ENCODE data around the gene BNC1.
A peak's percentile ranks its signal among the peaks of the same experiment; 100 is the strongest.

Gene BNC1, protein sequence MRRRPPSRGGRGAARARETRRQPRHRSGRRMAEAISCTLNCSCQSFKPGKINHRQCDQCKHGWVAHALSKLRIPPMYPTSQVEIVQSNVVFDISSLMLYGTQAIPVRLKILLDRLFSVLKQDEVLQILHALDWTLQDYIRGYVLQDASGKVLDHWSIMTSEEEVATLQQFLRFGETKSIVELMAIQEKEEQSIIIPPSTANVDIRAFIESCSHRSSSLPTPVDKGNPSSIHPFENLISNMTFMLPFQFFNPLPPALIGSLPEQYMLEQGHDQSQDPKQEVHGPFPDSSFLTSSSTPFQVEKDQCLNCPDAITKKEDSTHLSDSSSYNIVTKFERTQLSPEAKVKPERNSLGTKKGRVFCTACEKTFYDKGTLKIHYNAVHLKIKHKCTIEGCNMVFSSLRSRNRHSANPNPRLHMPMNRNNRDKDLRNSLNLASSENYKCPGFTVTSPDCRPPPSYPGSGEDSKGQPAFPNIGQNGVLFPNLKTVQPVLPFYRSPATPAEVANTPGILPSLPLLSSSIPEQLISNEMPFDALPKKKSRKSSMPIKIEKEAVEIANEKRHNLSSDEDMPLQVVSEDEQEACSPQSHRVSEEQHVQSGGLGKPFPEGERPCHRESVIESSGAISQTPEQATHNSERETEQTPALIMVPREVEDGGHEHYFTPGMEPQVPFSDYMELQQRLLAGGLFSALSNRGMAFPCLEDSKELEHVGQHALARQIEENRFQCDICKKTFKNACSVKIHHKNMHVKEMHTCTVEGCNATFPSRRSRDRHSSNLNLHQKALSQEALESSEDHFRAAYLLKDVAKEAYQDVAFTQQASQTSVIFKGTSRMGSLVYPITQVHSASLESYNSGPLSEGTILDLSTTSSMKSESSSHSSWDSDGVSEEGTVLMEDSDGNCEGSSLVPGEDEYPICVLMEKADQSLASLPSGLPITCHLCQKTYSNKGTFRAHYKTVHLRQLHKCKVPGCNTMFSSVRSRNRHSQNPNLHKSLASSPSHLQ
- total RNA-seq, result 0 to 0.07 (median 0) reads per million in 9 experiments

DNA sequence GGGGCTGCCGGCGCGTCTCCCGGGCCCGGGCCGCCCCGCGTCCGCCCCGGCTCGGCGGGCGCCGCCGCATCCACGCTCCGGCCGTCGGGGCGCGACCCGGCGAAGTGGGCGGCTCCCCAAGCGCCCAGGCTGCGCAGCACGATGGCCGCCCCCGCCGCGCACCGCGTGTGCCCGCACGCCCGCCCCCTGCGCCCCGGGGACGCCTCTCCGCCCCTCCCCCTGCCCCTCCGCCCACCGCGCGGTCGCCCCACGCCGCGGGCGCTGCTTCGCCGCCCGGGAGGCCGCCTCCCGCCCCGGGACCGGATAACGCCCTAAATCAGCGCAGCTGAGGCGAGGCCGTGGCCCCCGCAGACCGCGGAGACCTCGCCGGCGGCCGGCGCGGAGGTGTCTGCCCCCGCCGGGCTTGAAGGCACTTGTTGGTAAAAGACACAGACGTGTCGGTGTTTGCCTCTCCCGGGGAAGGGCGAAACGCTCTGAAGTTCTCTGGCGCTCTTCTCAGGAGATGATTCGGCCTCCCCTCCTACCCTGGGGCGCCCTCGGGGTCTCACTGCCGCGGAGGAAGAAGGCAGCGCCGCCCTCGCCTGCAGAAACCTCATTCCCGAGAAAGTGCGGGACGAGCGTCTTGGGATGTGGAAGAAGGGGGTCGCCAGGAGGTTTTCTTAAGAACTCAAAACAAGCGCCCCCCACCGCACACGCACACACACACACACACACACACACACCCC lies at the start of gene BNC1:
BNC1 (minus strand) TSS at position 106 of the 725 bp plus-strand sequence; CDS start at position 70, 36 bp downstream.
- Mint-ChIP-seq H3K27me3 (peaks cover 52 to 86% of the 10 kb centered on the region in 2 donors), H3K36me3 (ENCODE audit: insufficient read depth) (no peaks in the 10 kb centered on the region), H3K9me3 (no peaks in the 10 kb centered on the region), H3K4me3 (peak within 1 kb of the TSS; percentile 31 to 57), H3K27ac (no peak within 1 kb of the TSS), H3K4me1 (ENCODE audit: low read depth in 2 of 2) (peaks cover 3 to 7% of the 10 kb centered on the region in 2 donors)
- DNase-seq (no peak), ATAC-seq (replicated peaks) (no peak)

DNA sequence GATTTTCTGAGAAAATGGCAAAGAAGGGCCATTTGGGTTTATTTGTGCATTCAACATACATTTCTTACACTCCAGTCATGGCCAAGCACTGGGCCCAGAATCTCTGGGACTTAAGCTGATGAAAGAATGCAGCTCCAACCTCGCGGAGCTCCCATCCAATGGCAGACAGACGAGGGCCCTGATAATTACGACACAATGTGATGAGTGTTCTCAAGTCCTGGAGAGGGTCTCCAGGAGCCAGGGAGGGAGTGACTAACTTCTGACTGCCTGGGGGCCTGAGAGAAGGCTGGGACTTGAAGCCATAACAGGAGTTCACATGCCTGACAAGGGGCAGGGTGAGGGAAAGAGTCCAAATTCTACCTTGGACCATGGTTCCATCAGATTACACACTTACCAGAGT lies 42.6 kb upstream of the BNC1 start:
- Mint-ChIP-seq H3K4me3 (no peak overlapping the region), H3K27ac (no peak overlapping the region), H3K27me3 (peaks cover 11 to 25% of the 10 kb centered on the region in 2 donors), H3K4me1 (ENCODE audit: low read depth in 2 of 2) (no peaks in the 10 kb centered on the region), H3K36me3 (ENCODE audit: insufficient read depth) (no peaks in the 10 kb centered on the region), H3K9me3 (no peaks in the 10 kb centered on the region)
- ATAC-seq (replicated peaks), result no peak
- no peak for DNase-seq

DNA sequence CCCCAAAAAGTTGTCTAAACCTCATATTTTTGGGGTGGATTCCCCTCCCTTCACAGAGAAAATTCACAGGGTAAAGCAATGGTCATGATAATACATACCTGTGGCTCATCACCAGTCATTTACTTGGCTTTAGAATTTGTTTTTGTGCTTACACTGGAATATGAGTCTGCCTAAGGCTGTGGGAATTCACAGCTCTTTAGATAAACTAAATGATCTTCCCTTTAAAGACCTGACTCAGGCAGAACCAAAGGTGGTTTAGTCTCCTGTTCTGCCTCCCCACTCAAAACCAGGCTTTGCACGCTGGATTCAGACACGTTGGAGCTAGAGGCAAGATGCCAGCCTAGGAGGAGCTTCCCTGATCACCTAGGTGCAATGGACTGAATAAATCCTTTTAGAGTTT lies 40.3 kb upstream of the BNC1 start:
- no peaks in the 10 kb centered on the region for H3K9me3 Mint-ChIP-seq
- DNase-seq, result no peak
- no peak overlapping the region for H3K27ac Mint-ChIP-seq
- H3K36me3 Mint-ChIP-seq (ENCODE audit: insufficient read depth), result no peaks in the 10 kb centered on the region
- peaks cover 11 to 38% of the 10 kb centered on the region in 2 donors for H3K27me3 Mint-ChIP-seq
- H3K4me3 Mint-ChIP-seq, result no peak overlapping the region
- H3K4me1 Mint-ChIP-seq (ENCODE audit: low read depth in 2 of 2), result no peaks in the 10 kb centered on the region
- no peak for ATAC-seq (replicated peaks)

DNA sequence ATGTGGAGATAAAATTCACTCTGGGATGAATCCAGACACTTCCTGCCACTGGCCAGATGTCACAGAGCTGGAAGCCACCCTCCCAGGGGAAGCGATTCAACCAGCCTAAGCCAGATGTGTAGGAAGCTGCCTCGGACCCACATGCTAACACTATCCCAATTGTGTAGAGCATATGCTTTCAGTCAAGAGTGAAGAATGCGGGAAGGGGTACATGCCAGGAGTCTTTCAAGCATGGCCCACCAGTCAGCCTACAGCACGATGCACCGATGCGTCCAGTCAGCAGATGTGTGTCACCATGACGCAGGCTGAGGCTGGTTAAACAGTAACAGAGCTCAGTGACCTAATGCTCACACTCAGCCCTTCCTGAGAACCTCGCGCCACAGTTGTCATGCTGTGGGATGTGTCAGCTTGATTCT lies 38.8 kb upstream of the BNC1 start:
- H3K27me3 Mint-ChIP-seq, result peaks cover 22 to 48% of the 10 kb centered on the region in 2 donors
- ATAC-seq (replicated peaks), result no peak
- no peak overlapping the region for H3K4me3 Mint-ChIP-seq
- no peak overlapping the region for H3K27ac Mint-ChIP-seq
- H3K36me3 Mint-ChIP-seq (ENCODE audit: insufficient read depth), result no peaks in the 10 kb centered on the region
- H3K4me1 Mint-ChIP-seq (ENCODE audit: low read depth in 2 of 2), result no peaks in the 10 kb centered on the region
- no peak for DNase-seq
- H3K9me3 Mint-ChIP-seq, result peaks cover 0 to 1% of the 10 kb centered on the region in 2 donors

DNA sequence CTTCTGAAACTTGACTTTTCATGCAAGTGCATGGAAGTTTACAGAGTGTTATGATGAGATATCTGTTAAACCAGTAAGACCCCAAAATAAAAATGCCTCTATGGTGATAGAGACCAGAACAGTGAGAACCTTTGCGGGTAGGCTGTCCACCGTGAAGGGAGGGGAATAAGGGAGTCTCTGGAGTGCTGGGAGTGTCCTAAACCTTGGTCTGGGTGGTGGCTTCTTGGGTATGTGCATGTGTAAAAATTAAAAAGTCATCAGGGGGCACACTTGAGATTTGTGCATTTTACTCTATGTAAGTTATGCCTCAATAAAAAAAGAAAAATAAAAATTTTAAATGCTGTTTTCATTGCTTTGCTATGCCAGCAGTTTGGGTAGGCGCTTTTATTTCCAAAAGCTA lies 38.2 kb upstream of the BNC1 start:
- Mint-ChIP-seq H3K4me1 (ENCODE audit: low read depth in 2 of 2) (no peaks in the 10 kb centered on the region), H3K36me3 (ENCODE audit: insufficient read depth) (no peaks in the 10 kb centered on the region), H3K4me3 (no peak overlapping the region), H3K27me3 (peaks cover 27 to 51% of the 10 kb centered on the region in 2 donors), H3K9me3 (peaks cover 0 to 2% of the 10 kb centered on the region in 2 donors), H3K27ac (no peak overlapping the region)
- DNase-seq (no peak), ATAC-seq (replicated peaks) (no peak)

DNA sequence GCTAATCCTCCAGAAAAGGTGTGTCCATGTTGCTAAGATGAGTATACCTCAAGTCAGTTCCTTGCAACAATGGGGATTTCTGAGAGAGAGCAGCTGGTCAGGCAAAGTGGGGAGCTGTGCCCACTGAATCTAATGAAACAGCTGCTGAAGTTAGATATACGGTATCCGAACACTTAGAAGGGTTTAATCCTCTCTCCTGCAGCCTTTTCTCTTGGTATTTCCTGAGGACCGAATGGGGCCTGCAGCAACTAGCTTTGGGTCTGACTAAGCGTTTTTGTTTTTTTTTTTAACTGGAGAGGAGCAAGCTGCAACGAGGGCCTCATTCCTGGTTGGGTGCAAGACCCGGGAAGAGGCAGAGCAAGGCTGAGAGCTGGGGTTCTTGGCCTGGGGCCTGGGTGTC lies 37.6 kb upstream of the BNC1 start:
- no peak overlapping the region for H3K4me3 Mint-ChIP-seq
- H3K36me3 Mint-ChIP-seq (ENCODE audit: insufficient read depth), result no peaks in the 10 kb centered on the region
- H3K27ac Mint-ChIP-seq, result no peak overlapping the region
- DNase-seq (no peak), ATAC-seq (replicated peaks) (no peak)
- H3K9me3 Mint-ChIP-seq, result peaks cover 0 to 2% of the 10 kb centered on the region in 2 donors
- no peaks in the 10 kb centered on the region for H3K4me1 Mint-ChIP-seq (ENCODE audit: low read depth in 2 of 2)
- H3K27me3 Mint-ChIP-seq, result peaks cover 29 to 45% of the 10 kb centered on the region in 2 donors

DNA sequence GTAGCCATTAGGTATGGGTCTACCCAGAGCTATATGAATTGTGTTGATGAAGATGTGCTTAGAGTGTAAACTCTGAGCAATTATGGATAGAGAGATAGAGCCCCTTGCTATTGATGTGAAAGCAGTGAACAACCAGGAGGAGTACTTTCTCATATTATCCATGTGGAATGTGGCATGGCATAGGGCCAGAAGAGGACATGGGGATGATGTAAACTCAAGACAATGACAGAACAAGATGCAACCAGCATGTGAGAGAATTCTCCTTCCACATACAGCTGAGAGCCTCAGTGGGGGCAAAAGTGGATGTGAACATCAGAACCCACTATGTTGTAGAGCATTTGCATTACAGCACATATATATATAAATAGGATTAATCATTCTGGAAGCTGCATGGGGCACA lies 36.4 kb upstream of the BNC1 start:
- H3K4me1 Mint-ChIP-seq (ENCODE audit: low read depth in 2 of 2), result no peaks in the 10 kb centered on the region
- peaks cover 23 to 43% of the 10 kb centered on the region in 2 donors for H3K27me3 Mint-ChIP-seq
- no peak for ATAC-seq (replicated peaks)
- no peak for DNase-seq
- H3K27ac Mint-ChIP-seq, result no peak overlapping the region
- peaks cover 0 to 2% of the 10 kb centered on the region in 2 donors for H3K9me3 Mint-ChIP-seq
- no peak overlapping the region for H3K4me3 Mint-ChIP-seq
- H3K36me3 Mint-ChIP-seq (ENCODE audit: insufficient read depth), result no peaks in the 10 kb centered on the region

DNA sequence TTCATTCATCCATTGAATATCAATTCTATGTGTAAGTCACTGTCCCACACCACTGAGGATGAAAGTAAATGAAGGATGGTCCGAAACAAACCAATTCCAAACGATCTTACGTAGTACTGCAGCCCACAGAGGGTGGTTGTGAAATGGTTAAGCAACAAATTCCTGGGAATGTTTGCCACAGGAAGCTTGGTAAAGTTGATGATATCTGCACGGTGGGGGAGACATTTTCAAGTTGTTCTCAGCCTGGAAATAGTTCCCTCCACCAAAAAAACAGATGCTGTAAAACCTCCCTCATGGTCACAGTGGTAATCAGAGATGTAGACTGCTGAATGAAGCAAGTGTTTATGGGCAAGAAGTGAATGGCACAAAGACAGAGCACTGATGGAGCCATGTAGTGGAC lies 35.9 kb upstream of the BNC1 start:
- peaks cover 23 to 43% of the 10 kb centered on the region in 2 donors for H3K27me3 Mint-ChIP-seq
- H3K4me3 Mint-ChIP-seq, result no peak overlapping the region
- H3K4me1 Mint-ChIP-seq (ENCODE audit: low read depth in 2 of 2), result no peaks in the 10 kb centered on the region
- no peak overlapping the region for H3K27ac Mint-ChIP-seq
- H3K36me3 Mint-ChIP-seq (ENCODE audit: insufficient read depth), result no peaks in the 10 kb centered on the region
- ATAC-seq (replicated peaks) (no peak), DNase-seq (no peak)
- peaks cover 0 to 2% of the 10 kb centered on the region in 2 donors for H3K9me3 Mint-ChIP-seq

DNA sequence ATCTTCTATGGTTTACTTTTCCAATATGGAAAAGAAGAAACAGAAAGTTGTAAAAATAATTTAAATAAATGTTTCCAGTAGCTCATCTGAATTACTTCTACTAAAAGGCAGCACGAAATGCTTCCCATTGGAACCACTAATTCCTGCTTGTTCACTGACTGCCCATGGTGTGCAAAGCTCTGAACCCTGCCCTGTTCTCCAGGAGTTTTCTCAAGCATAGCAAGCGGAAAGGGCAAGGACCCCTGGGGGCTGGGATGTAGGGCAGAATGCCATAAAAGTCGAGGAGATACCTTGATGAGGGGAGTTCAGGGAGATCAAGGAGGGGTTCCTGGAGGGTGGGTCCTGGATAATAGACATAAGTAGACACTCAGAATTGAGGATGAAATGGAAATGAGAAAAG lies 35.3 kb upstream of the BNC1 start:
- DNase-seq (no peak), ATAC-seq (replicated peaks) (no peak)
- Mint-ChIP-seq H3K9me3 (peaks cover 0 to 2% of the 10 kb centered on the region in 2 donors), H3K27me3 (peaks cover 23 to 43% of the 10 kb centered on the region in 2 donors), H3K36me3 (ENCODE audit: insufficient read depth) (no peaks in the 10 kb centered on the region), H3K27ac (no peak overlapping the region), H3K4me3 (no peak overlapping the region), H3K4me1 (ENCODE audit: low read depth in 2 of 2) (no peaks in the 10 kb centered on the region)

DNA sequence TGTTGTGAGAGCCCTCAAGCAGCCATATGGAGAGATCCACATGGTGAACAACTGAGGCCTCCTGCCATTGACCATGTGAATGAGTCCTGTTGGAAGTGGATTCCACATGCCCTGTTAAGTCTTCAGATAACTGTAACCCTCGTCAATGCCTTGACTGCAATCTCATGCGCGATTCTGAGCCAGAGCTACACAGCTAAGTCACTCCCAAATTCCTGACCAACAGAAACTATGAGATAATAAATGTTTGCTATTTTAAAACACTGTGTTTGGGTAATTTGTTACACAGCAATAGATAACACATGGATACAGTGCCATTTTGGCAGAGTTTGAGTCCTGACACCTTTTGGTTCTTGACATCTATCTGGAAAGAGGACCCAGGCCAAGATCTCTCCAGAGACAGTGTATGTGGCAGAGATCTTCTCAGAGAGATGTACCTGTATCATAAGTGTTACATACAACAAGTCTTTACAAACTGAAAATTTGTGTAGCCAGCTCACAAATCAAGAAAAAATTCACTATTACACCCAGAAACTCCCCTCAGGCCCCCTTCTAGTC lies 34.5 kb upstream of the BNC1 start:
- Mint-ChIP-seq H3K27ac (no peak overlapping the region), H3K9me3 (peaks cover 0 to 2% of the 10 kb centered on the region in 2 donors), H3K36me3 (ENCODE audit: insufficient read depth) (no peaks in the 10 kb centered on the region), H3K4me1 (ENCODE audit: low read depth in 2 of 2) (no peaks in the 10 kb centered on the region), H3K4me3 (no peak overlapping the region), H3K27me3 (peaks cover 23 to 43% of the 10 kb centered on the region in 2 donors)
- DNase-seq, result no peak
- no peak for ATAC-seq (replicated peaks)

DNA sequence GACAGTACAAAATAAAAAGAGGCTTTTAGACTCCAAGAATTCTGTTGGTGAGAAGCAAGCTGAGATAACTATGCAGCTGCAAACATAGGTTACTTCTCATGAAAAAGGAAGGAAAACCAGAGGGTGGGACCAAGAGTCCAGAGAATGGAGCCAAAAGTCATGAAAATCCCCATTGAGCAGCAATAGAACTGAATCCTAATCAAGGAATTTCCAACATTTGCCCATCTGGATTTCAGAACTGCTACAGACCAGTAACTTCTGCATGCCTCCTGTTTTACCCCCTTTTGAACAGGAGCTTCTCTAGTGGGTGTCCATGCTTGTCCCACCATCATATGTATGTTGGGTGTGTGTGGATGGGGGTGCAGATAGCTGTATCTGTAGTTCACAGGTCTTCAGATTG lies 33.6 kb upstream of the BNC1 start:
- Mint-ChIP-seq H3K27ac (no peak overlapping the region), H3K27me3 (peaks cover 23 to 43% of the 10 kb centered on the region in 2 donors), H3K9me3 (peaks cover 0 to 2% of the 10 kb centered on the region in 2 donors), H3K4me1 (ENCODE audit: low read depth in 2 of 2) (no peaks in the 10 kb centered on the region), H3K4me3 (no peak overlapping the region), H3K36me3 (ENCODE audit: insufficient read depth) (no peaks in the 10 kb centered on the region)
- no peak for DNase-seq
- no peak for ATAC-seq (replicated peaks)

DNA sequence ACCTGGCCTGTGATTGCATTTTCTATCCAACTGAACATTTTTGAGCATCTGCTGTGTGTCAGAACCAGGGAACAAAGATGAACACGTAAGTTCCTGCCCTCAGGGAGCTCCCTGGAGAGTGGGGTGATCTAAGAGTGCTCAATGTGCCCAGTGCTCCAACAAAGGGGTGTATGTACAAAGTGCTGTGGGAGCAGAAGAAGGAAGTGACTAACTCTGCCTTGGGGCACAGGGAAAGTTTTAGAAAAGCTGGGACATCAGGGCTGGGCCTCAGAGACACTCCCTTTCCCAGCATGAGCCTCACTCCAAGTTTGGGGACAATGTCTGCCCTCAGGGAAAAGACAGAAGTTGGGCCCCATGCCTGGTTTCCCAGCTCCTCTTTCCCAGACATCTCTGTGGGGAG lies 27.6 kb upstream of the BNC1 start:
- Mint-ChIP-seq H3K36me3 (ENCODE audit: insufficient read depth) (no peaks in the 10 kb centered on the region), H3K4me3 (no peak overlapping the region), H3K4me1 (ENCODE audit: low read depth in 2 of 2) (no peaks in the 10 kb centered on the region), H3K9me3 (no peaks in the 10 kb centered on the region), H3K27ac (no peak overlapping the region), H3K27me3 (peaks cover 0 to 6% of the 10 kb centered on the region in 2 donors)
- ATAC-seq (replicated peaks), result no peak
- DNase-seq, result no peak
